Measurements from ENCODE around the gene C1QTNF6.

DNA sequence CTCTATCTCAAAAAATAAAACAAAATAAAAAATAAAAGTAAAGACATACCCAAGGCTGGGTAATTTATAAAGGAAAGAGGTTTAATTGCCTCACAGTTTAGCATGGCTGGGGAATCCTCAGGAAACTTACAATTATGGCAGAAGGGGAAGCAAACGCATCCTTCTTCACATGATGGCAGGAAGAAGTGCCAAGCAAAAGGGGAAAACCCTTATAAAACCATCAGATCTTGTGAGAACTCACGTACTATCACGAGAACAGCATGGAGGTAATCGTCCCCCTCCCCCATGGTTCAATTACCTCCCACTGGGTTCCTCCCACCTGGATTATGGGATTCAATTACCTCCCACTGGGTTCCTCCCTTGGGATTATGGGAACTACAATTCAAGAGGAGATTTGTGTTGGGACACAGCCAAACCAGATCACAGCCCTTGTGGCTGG lies 32.5 kb upstream of the C1QTNF6 start:
- TF ChIP-seq, protein P1, sequence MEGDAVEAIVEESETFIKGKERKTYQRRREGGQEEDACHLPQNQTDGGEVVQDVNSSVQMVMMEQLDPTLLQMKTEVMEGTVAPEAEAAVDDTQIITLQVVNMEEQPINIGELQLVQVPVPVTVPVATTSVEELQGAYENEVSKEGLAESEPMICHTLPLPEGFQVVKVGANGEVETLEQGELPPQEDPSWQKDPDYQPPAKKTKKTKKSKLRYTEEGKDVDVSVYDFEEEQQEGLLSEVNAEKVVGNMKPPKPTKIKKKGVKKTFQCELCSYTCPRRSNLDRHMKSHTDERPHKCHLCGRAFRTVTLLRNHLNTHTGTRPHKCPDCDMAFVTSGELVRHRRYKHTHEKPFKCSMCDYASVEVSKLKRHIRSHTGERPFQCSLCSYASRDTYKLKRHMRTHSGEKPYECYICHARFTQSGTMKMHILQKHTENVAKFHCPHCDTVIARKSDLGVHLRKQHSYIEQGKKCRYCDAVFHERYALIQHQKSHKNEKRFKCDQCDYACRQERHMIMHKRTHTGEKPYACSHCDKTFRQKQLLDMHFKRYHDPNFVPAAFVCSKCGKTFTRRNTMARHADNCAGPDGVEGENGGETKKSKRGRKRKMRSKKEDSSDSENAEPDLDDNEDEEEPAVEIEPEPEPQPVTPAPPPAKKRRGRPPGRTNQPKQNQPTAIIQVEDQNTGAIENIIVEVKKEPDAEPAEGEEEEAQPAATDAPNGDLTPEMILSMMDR (conservative IDR thresholded peaks at IDR 0.05; ENCODE audit: low read depth, low read length), result no peak
- TF ChIP-seq, protein P2, sequence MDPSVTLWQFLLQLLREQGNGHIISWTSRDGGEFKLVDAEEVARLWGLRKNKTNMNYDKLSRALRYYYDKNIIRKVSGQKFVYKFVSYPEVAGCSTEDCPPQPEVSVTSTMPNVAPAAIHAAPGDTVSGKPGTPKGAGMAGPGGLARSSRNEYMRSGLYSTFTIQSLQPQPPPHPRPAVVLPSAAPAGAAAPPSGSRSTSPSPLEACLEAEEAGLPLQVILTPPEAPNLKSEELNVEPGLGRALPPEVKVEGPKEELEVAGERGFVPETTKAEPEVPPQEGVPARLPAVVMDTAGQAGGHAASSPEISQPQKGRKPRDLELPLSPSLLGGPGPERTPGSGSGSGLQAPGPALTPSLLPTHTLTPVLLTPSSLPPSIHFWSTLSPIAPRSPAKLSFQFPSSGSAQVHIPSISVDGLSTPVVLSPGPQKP (IDR thresholded peaks at IDR 0.05; ENCODE audit: borderline replicate concordance, low read depth, low read length), result no peak
- TF ChIP-seq POLR2A (IDR thresholded peaks at IDR 0.05; ENCODE audit: low read depth, low read length), result no peak
- no peak for TF ChIP-seq CEBPB (IDR thresholded peaks at IDR 0.05; ENCODE audit: low read depth, low read length)
- TF ChIP-seq FOS (IDR thresholded peaks at IDR 0.05; ENCODE audit: low read depth, low read length), result no peak
- TF ChIP-seq RAD21 (IDR thresholded peaks at IDR 0.05; ENCODE audit: low read length), result no peak
- no peak for TF ChIP-seq SMC3 (IDR thresholded peaks at IDR 0.05; ENCODE audit: low read depth, low read length)
- no peak for TF ChIP-seq BHLHE40 (IDR thresholded peaks at IDR 0.05; ENCODE audit: low read depth, low read length)
- no peak for TF ChIP-seq RCOR1 (IDR thresholded peaks at IDR 0.05; ENCODE audit: insufficient replicate concordance, low read length)
- no peak for TF ChIP-seq MAZ (IDR thresholded peaks at IDR 0.05; ENCODE audit: borderline replicate concordance, low read depth, low read length)
- no peak for TF ChIP-seq RFX5 (IDR thresholded peaks at IDR 0.05; ENCODE audit: low read depth, low read length)
